CD4-positive, alpha-beta memory T cell (primary cell): ENCODE data around the gene KLF12. TPM values are rescaled to one million over a fixed set of nuclear protein-coding genes. Genes with fewer than 3 reads are reported as not detected.
A peak's percentile ranks its signal among the peaks of the same experiment; 100 is the strongest.

Experiments
- CTCF ChIA-PET: fragments of 350-600 bp; sonication (Branson Sonifier 250); formaldehyde crosslinking; loops from one replicate; lab custom pipeline; 2021; ENCODE audit warnings: inconsistent platforms; ENCODE audit not compliant: partially characterized antibody; lab: Charles Lee
- POLR2A ChIA-PET: fragments of 350-600 bp; sonication (Branson Sonifier 250); formaldehyde crosslinking; loops from one replicate; lab custom pipeline; 2021; ENCODE audit not compliant: partially characterized antibody; lab: Charles Lee
- DNase-seq, 5 donors: peaks; one replicate each; pipeline versions ENCODE4 v3.0.0 to v3.0.0-alpha.2; 2020 to 2022; ENCODE audit warnings: mixed read lengths in 1 of 5
- H3K27ac ChIP-seq: one replicate; pipeline ENCODE4 v1.7.0; 2013; ENCODE audit warnings: low read depth, low read length
- H3K27me3 ChIP-seq: 2 replicates; pipeline ENCODE4 v1.7.0; 2013; ENCODE audit warnings: mild to moderate bottlenecking, low read length, moderate library complexity; ENCODE audit not compliant: insufficient read depth
- H3K36me3 ChIP-seq: 2 replicates; pipeline ENCODE4 v1.7.0; 2013; ENCODE audit warnings: mild to moderate bottlenecking, low read length, moderate library complexity; ENCODE audit not compliant: insufficient read depth
- H3K4me1 ChIP-seq: 2 replicates; pipeline ENCODE4 v1.7.0; 2013; ENCODE audit warnings: mild to moderate bottlenecking, low read length, moderate library complexity; ENCODE audit not compliant: insufficient read depth
- H3K4me3 ChIP-seq, 2 donors: one replicate each; pipeline ENCODE4 v1.7.0; 2013; ENCODE audit warnings: low read length in 2 of 2, mild to moderate bottlenecking in 1 of 2
- H3K9me3 ChIP-seq, 2 donors: one replicate each; pipeline ENCODE4 v1.7.0; 2013; ENCODE audit warnings: low read length in 2 of 2, control low read depth in 1 of 2; ENCODE audit not compliant: control insufficient read depth in 1 of 2
- H3K27ac Mint-ChIP-seq, 7 donors: one replicate each; pipeline ENCODE4 v1.8.0; 2020 to 2021; ENCODE audit warnings: mixed read lengths in 7 of 7, mild to moderate bottlenecking in 6 of 7, inconsistent platforms in 3 of 7, moderate library complexity in 3 of 7
- H3K27me3 Mint-ChIP-seq, 2 donors: one replicate each; pipeline ENCODE4 v1.8.0; 2020 to 2021; ENCODE audit warnings: mixed read lengths in 2 of 2
- H3K36me3 Mint-ChIP-seq, 2 donors: one replicate each; pipeline ENCODE4 v1.8.0; 2020 to 2021; ENCODE audit warnings: mixed read lengths in 2 of 2, inconsistent platforms in 1 of 2, mild to moderate bottlenecking in 1 of 2
- H3K4me1 Mint-ChIP-seq, 4 donors: one replicate each; pipeline ENCODE4 v1.8.0; 2020 to 2021; ENCODE audit warnings: mixed read lengths in 4 of 4, mild to moderate bottlenecking in 1 of 4
- H3K4me3 Mint-ChIP-seq, 8 donors: one replicate each; pipeline ENCODE4 v1.8.0; 2020 to 2021; ENCODE audit warnings: mixed read lengths in 8 of 8, mild to moderate bottlenecking in 7 of 8, moderate library complexity in 6 of 8, inconsistent platforms in 3 of 8
- H3K9me3 Mint-ChIP-seq, 8 donors: one replicate each; pipeline ENCODE4 v1.8.0; 2020 to 2021; ENCODE audit warnings: mixed read lengths in 8 of 8, mild to moderate bottlenecking in 5 of 8, inconsistent platforms in 3 of 8, moderate library complexity in 1 of 8
- intact Hi-C: fragments of 100-400 bp; cut with micrococcal nuclease; formaldehyde crosslinking; loops from one replicate; pipeline ENCODE4 v1.15.1; 2023
- polyA plus RNA-seq, 2 donors: library from polyadenylated mRNA; unstranded; fragments of 300-500 nt; fragmentation: Illumina TruSeq; gene quantifications; one replicate each; pipeline ENCODE4 v1.2.3, GENCODE V29; 2021
- total RNA-seq, 2 experiments: library from RNA; stranded (reverse); gene quantifications; one replicate each; pipeline ENCODE4 v1.2.3, GENCODE V29; 2021

The KLF12 gene
- total and polyA plus RNA-seq, 4 experiments from 2014 or later: 22.9 to 95.4 (median 62.5) TPM

- Histone ChIP-seq H3K4me1 (peaks cover 82% of the 10 kb centered on the region), H3K27ac (no peak overlapping the region), H3K36me3 (no peaks in the 10 kb centered on the region), H3K27me3 (no peaks in the 10 kb centered on the region), H3K9me3 (no peaks in the 10 kb centered on the region), H3K4me3 (no peak overlapping the region)
- Mint-ChIP-seq H3K4me3 (peak overlapping the region in 2 of 8 donors; percentile 9 to 26), H3K4me1 (peaks cover 59 to 86% (median 70%) of the 10 kb centered on the region in 4 donors), H3K9me3 (peaks cover 0 to 3% (median 0%) of the 10 kb centered on the region in 8 donors), H3K27me3 (no peaks in the 10 kb centered on the region), H3K27ac (peak overlapping the region in 4 of 7 donors; percentile 24 to 67 (median 44)), H3K36me3 (peaks cover 7 to 11% of the 10 kb centered on the region in 2 donors)
- DNase-seq: no peak
- intact Hi-C loops: no loop called here
- ChIA-PET POLR2A (interaction anchor here (0.8 to 1.4 kb wide), 2 partner anchors 34 to 190 kb away, joined by 3 read pairs; no protein-coding TSS in a partner anchor), CTCF (interaction anchor here (0.5 to 1.1 kb wide), 3 partner anchors 13 to 189 kb away, joined by 3 read pairs; no protein-coding TSS in a partner anchor)
Observed at GRCh38 chr13:74098077-74098476, 36.1 kb downstream of the KLF12 start.

DNA sequence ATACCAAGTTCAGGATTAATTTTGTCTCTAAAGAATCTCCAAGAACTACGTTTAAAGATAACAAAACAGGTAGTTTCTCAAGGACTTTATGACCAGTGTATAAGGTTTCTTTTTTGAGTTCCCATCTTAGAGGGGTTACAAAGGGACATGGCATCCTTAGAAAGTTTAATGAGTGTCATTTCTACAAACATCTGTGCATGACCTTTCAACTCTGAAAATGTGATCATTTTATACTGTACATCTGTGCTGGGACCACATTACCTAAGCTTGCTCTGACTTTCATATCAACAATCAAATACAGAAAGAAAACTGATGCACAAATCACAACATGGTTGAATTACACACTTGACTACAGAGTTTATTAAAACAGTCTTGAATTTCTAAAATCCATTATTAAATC is 37.1 kb downstream of the KLF12 start:
- no peak for DNase-seq
- CTCF ChIA-PET: interaction anchor here (1.4 to 2.2 kb wide), 2 partner anchors 26 to 190 kb away, joined by 6 read pairs; no protein-coding TSS in a partner anchor

DNA sequence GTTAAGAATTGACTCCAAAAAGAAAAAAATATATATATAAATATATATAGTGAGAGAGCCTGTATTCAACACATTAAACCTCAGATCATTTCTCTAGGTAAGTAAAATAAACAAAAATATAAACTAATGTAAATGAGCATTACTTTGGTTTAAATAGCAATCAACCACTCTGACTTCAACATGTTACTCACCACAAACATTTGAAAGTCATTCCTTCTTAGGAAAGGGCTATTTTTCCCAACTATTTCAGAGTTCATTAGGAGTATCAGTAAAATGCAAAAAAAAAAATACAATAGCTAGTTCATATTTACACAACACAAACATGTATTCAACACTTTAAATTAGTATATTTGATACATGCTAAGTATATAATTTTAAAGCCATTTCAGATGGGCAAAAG is 40.5 kb downstream of the KLF12 start:
- POLR2A ChIA-PET: interaction anchor here (0.6 to 2.2 kb wide), 5 partner anchors 8 to 125 kb away, joined by 3 to 9 read pairs (median 3); no protein-coding TSS in a partner anchor

More for the DNA sequence above, 37.1 kb downstream of the KLF12 start:
- H3K4me1 ChIP-seq: peaks cover 84% of the 10 kb centered on the region
- Mint-ChIP-seq H3K36me3 (peaks cover 4 to 7% of the 10 kb centered on the region in 2 donors), H3K4me3 (peak overlapping the region in 5 of 8 donors; percentile 1 to 57 (median 3)), H3K27me3 (no peaks in the 10 kb centered on the region), H3K27ac (peak overlapping the region in 6 of 7 donors; percentile 1 to 76 (median 50)), H3K9me3 (peaks cover 0 to 3% (median 0%) of the 10 kb centered on the region in 8 donors), H3K4me1 (peaks cover 61 to 85% (median 72%) of the 10 kb centered on the region in 4 donors)
- H3K27me3 ChIP-seq: no peaks in the 10 kb centered on the region
- no peaks in the 10 kb centered on the region for H3K36me3 ChIP-seq
- POLR2A ChIA-PET: interaction anchor here (0.5 kb wide), 1 partner anchor 19 kb away, joined by 3 read pairs; no protein-coding TSS in a partner anchor
- intact Hi-C loops: no loop called here
- H3K4me3 ChIP-seq: no peak overlapping the region
- H3K27ac ChIP-seq: no peak overlapping the region
- no peaks in the 10 kb centered on the region for H3K9me3 ChIP-seq

GRCh38 chr13:74092711-74093110 is 41.5 kb downstream of the KLF12 start:
- intact Hi-C loops: loop anchor here (2.0 kb wide), 1 partner anchor 20 kb away; no protein-coding TSS in a partner anchor
- Mint-ChIP-seq H3K4me1 (peaks cover 51 to 85% (median 70%) of the 10 kb centered on the region in 4 donors), H3K27me3 (no peaks in the 10 kb centered on the region), H3K36me3 (peaks cover 0 to 1% of the 10 kb centered on the region in 2 donors), H3K9me3 (no peaks in the 10 kb centered on the region), H3K4me3 (peak overlapping the region in 7 of 8 donors; percentile 23 to 71 (median 54)), H3K27ac (peak overlapping the region; percentile 74 to 89 (median 82))
- H3K4me3 ChIP-seq: no peak overlapping the region
- no peaks in the 10 kb centered on the region for H3K9me3 ChIP-seq
- H3K27me3 ChIP-seq: no peaks in the 10 kb centered on the region
- peaks cover 87% of the 10 kb centered on the region for H3K4me1 ChIP-seq
- ChIA-PET CTCF (interaction anchor here (1.6 to 2.0 kb wide), 2 partner anchors 52 to 107 kb away, joined by 3 to 4 read pairs; no protein-coding TSS in a partner anchor), POLR2A (interaction anchor here (1.8 to 2.2 kb wide), 2 partner anchors 30 to 40 kb away, joined by 8 to 9 read pairs; no protein-coding TSS in a partner anchor)
- H3K27ac ChIP-seq: peak overlapping the region; percentile 33
- no peaks in the 10 kb centered on the region for H3K36me3 ChIP-seq
- DNase-seq: no peak

More for the DNA sequence above, 40.5 kb downstream of the KLF12 start:
- H3K27me3 Mint-ChIP-seq: no peaks in the 10 kb centered on the region
- no peak for DNase-seq
- no peak overlapping the region for H3K27ac ChIP-seq
- H3K4me1 Mint-ChIP-seq: peaks cover 50 to 84% (median 69%) of the 10 kb centered on the region in 4 donors
- H3K27ac Mint-ChIP-seq: no peak overlapping the region
- H3K27me3 ChIP-seq: no peaks in the 10 kb centered on the region
- H3K36me3 Mint-ChIP-seq: peaks cover 0 to 1% of the 10 kb centered on the region in 2 donors
- CTCF ChIA-PET: interaction anchor here (1.0 to 2.0 kb wide), 3 partner anchors 37 to 108 kb away, joined by 3 to 4 read pairs (median 3); no protein-coding TSS in a partner anchor
- intact Hi-C loops: loop anchor here (2.0 kb wide), 1 partner anchor 19 kb away; no protein-coding TSS in a partner anchor
- H3K9me3 Mint-ChIP-seq: no peaks in the 10 kb centered on the region
- H3K4me3 Mint-ChIP-seq: no peak overlapping the region
- no peak overlapping the region for H3K4me3 ChIP-seq
- peaks cover 85% of the 10 kb centered on the region for H3K4me1 ChIP-seq
- H3K9me3 ChIP-seq: no peaks in the 10 kb centered on the region
- H3K36me3 ChIP-seq: no peaks in the 10 kb centered on the region

DNA sequence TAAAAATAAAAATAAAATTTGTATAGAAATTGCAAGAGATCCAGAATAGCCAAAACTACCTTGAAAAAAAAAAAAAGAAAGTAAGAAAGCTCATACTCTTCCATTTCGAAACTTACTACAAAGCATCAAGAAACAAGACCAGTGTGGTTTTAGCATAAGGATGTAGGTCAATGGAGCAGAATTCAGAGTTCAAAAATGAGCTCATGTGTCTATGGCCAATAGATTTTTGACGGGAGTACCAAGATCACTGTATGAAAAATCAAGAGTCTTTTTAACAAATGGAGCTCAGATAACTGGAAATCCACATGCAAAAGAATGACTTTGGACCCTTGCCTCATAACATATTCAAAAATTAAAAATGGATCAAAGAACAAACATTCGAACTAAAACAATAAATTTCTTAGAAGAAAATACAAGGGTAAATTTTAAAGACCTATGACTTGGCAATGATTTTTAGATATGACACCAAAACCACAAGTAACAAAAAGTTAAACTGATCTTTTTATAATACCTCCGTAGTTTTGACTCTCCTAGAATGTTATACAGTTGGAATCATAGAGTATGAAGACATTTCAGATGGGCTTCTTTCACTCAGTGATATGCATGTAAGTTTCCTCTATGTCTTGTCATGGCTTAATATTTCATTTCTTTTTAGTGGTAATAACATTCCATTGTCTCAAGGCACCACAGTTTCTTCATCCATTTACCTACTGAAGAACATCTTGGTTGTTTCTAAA is 43.2 kb downstream of the KLF12 start:
- Histone ChIP-seq H3K27me3 (no peaks in the 10 kb centered on the region), H3K4me3 (no peak overlapping the region), H3K4me1 (peaks cover 85% of the 10 kb centered on the region), H3K27ac (peak overlapping the region; percentile 8), H3K36me3 (no peaks in the 10 kb centered on the region), H3K9me3 (no peaks in the 10 kb centered on the region)
- H3K27ac Mint-ChIP-seq: peak overlapping the region; percentile 61 to 91 (median 86)
- H3K4me3 Mint-ChIP-seq: peak overlapping the region in 7 of 8 donors; percentile 18 to 86 (median 72)
- peaks cover 7 to 9% of the 10 kb centered on the region in 2 donors for H3K36me3 Mint-ChIP-seq
- peaks cover 54 to 86% (median 65%) of the 10 kb centered on the region in 4 donors for H3K4me1 Mint-ChIP-seq
- no peaks in the 10 kb centered on the region for H3K27me3 Mint-ChIP-seq
- CTCF ChIA-PET: interaction anchor here (0.9 kb wide), 1 partner anchor 196 kb away, joined by 5 read pairs; no protein-coding TSS in a partner anchor
- DNase-seq: peak in 4 of 5 donors; percentile 32 to 49 (median 38)
- POLR2A ChIA-PET: interaction anchor here (0.9 to 1.7 kb wide), 6 partner anchors 21 to 196 kb away, joined by 3 to 5 read pairs (median 4); partner anchors contain the start of gene KLF12
- no peaks in the 10 kb centered on the region for H3K9me3 Mint-ChIP-seq
- intact Hi-C loops: loop anchor here (2.0 kb wide), 1 partner anchor 42 kb away; no protein-coding TSS in a partner anchor

DNA sequence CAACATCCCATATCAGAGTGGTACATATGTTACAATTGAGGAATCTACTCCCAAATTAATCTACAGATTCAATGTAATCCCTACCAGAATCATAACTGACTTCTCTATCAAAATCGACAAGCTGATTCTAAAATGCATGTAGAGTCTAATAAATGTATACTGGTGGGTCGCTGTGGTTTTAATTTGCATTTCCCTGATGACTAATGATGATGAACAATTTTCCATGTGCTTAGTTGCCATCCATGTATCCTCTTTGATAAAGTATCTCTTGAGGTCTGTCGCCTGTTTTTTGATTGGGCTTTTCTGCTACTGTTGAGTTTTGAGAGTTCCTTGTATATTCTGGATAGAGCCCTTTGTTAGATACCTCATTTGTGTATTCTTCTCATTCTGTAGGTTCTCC is 43.8 kb downstream of the KLF12 start:
- Histone ChIP-seq H3K27ac (no peak overlapping the region), H3K27me3 (no peaks in the 10 kb centered on the region), H3K4me1 (peaks cover 84% of the 10 kb centered on the region), H3K9me3 (no peaks in the 10 kb centered on the region), H3K4me3 (no peak overlapping the region), H3K36me3 (no peaks in the 10 kb centered on the region)
- Mint-ChIP-seq H3K4me3 (peak overlapping the region in 7 of 8 donors; percentile 6 to 76 (median 32)), H3K27me3 (no peaks in the 10 kb centered on the region), H3K27ac (peak overlapping the region in 6 of 7 donors; percentile 23 to 80 (median 63)), H3K36me3 (peaks cover 9% of the 10 kb centered on the region in 2 donors), H3K4me1 (peaks cover 50 to 81% (median 61%) of the 10 kb centered on the region in 4 donors), H3K9me3 (no peaks in the 10 kb centered on the region)
- ChIA-PET CTCF (interaction anchor here (0.9 kb wide), 1 partner anchor 196 kb away, joined by 5 read pairs; no protein-coding TSS in a partner anchor), POLR2A (interaction anchor here (0.6 to 1.7 kb wide), 7 partner anchors 20 to 197 kb away, joined by 3 to 5 read pairs (median 4); partner anchors contain the start of gene KLF12)
- intact Hi-C loops: loop anchor here (2.0 kb wide), 1 partner anchor 42 kb away; no protein-coding TSS in a partner anchor
- no peak for DNase-seq
